ENCODE measurements around the gene CSNK1A1L.

GRCh38 chr13:37123337-37123736, 17.9 kb upstream of the CSNK1A1L start:
- TF ChIP-seq CTCF (CRISPR knock-in tag; IDR thresholded peaks at IDR 0.05) (no peak), ZNF121 (CRISPR knock-in tag; IDR thresholded peaks at IDR 0.05) (no peak), PCBP2 (optimal IDR thresholded peaks at IDR 0.05; ENCODE audit: low read depth, low read length, poor library complexity, severe bottlenecking) (no peak), EZH2 (conservative IDR thresholded peaks at IDR 0.05; ENCODE audit: low read depth, low read length) (no peak), SUZ12 (IDR thresholded peaks at IDR 0.05; ENCODE audit: low read depth, low read length) (no peak), ASH2L (IDR thresholded peaks at IDR 0.05; ENCODE audit: insufficient read length, low read depth, low read length) (no peak), GFI1 (CRISPR knock-in tag; IDR thresholded peaks at IDR 0.05; ENCODE audit: borderline replicate concordance) (no peak), AFF4 (CRISPR knock-in tag; IDR thresholded peaks at IDR 0.05) (no peak), PHF20 (CRISPR knock-in tag; IDR thresholded peaks at IDR 0.05) (no peak), ZNF343 (CRISPR knock-in tag; IDR thresholded peaks at IDR 0.05) (no peak), RFX5 (IDR thresholded peaks at IDR 0.05; ENCODE audit: low read depth, low read length) (no peak), SRSF9 (IDR thresholded peaks at IDR 0.05; ENCODE audit: borderline replicate concordance, insufficient read depth, low read depth, low read length, poor library complexity, severe bottlenecking) (no peak)
- TF ChIP-seq, protein P1, sequence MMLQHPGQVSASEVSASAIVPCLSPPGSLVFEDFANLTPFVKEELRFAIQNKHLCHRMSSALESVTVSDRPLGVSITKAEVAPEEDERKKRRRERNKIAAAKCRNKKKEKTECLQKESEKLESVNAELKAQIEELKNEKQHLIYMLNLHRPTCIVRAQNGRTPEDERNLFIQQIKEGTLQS (CRISPR knock-in tag; IDR thresholded peaks at IDR 0.05): no peak
- TF ChIP-seq, protein P2, sequence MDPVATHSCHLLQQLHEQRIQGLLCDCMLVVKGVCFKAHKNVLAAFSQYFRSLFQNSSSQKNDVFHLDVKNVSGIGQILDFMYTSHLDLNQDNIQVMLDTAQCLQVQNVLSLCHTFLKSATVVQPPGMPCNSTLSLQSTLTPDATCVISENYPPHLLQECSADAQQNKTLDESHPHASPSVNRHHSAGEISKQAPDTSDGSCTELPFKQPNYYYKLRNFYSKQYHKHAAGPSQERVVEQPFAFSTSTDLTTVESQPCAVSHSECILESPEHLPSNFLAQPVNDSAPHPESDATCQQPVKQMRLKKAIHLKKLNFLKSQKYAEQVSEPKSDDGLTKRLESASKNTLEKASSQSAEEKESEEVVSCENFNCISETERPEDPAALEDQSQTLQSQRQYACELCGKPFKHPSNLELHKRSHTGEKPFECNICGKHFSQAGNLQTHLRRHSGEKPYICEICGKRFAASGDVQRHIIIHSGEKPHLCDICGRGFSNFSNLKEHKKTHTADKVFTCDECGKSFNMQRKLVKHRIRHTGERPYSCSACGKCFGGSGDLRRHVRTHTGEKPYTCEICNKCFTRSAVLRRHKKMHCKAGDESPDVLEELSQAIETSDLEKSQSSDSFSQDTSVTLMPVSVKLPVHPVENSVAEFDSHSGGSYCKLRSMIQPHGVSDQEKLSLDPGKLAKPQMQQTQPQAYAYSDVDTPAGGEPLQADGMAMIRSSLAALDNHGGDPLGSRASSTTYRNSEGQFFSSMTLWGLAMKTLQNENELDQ (CRISPR knock-in tag; IDR thresholded peaks at IDR 0.05; ENCODE audit: borderline replicate concordance): no peak
